K562 (cell line): Measurements from ENCODE around the gene IGF2R. TPM values are rescaled to one million over a fixed set of nuclear protein-coding genes. Genes with fewer than 3 reads are reported as not detected.

Experiments
- CXXC5 ChIP-seq: fragments of 250-450 bp; sonication (Bioruptor Pico); IDR thresholded peaks from 2 replicates; pipeline ENCODE4 v1.8.0; 2022; ENCODE audit warnings: inconsistent platforms, mild to moderate bottlenecking, moderate library complexity
- DDX20 ChIP-seq: fragments of 450-650 bp; IDR thresholded peaks from 2 replicates; pipeline ENCODE4 v1.6.1; 2016; ENCODE audit warnings: missing genetic modification characterization, low read depth, mild to moderate bottlenecking, missing compliant biosample characterization, moderate library complexity
- ELF2 ChIP-seq: fragments of 250-450 bp; sonication (Bioruptor Pico); IDR thresholded peaks from 2 replicates; pipeline ENCODE4 v1.5.0; 2021; ENCODE audit warnings: mild to moderate bottlenecking
- GTF2E2 ChIP-seq: fragments of 200-800 bp; sonication (Bioruptor generic); IDR thresholded peaks from 2 replicates; pipeline ENCODE4 v1.6.1; 2016; ENCODE audit warnings: missing genetic modification characterization, missing compliant biosample characterization
- HDAC3 ChIP-seq: fragments of 450-650 bp; IDR thresholded peaks from 2 replicates; pipeline ENCODE4 v1.6.1; 2018; ENCODE audit warnings: borderline replicate concordance, mild to moderate bottlenecking, moderate library complexity; ENCODE audit not compliant: partially characterized antibody
- KAT8 ChIP-seq: fragments of 450-650 bp; IDR thresholded peaks from 2 replicates; pipeline ENCODE4 v1.6.1; 2016; ENCODE audit warnings: low read depth, mild to moderate bottlenecking
- MNT ChIP-seq, 2 experiments: fragments of 450-650 bp; conservative IDR thresholded peaks; 2 replicates each; pipeline ENCODE4 v1.6.1; 2017; ENCODE audit warnings: mild to moderate bottlenecking in 2 of 2, moderate library complexity in 2 of 2
- MTF1 ChIP-seq: fragments of 250-450 bp; sonication (Bioruptor Pico); IDR thresholded peaks from 2 replicates; pipeline ENCODE4 v1.9.0; 2021; ENCODE audit warnings: moderate library complexity, mild to moderate bottlenecking, inconsistent platforms, borderline replicate concordance
- NCOR1 ChIP-seq: fragments of 450-650 bp; IDR thresholded peaks from 2 replicates; pipeline ENCODE4 v1.6.1; 2016; ENCODE audit warnings: mild to moderate bottlenecking, moderate library complexity
- NONO ChIP-seq, 2 experiments: fragments of 200-400 bp in 1 of 2; fragments of 450-650 bp in 1 of 2; formaldehyde crosslinking in 1 of 2; IDR thresholded peaks; 2 replicates each; pipeline ENCODE4 v1.6.1; 2017; ENCODE audit warnings: low read depth in 2 of 2, mild to moderate bottlenecking in 2 of 2, moderate library complexity in 2 of 2, low read length in 1 of 2
- PURB ChIP-seq: sonication (generic); formaldehyde crosslinking; IDR thresholded peaks from 2 replicates; pipeline ENCODE4 v1.9.0; 2021; ENCODE audit warnings: low read depth, mild to moderate bottlenecking, missing genetic modification reagents
- RFX7 ChIP-seq: fragments of 250-450 bp; sonication (Bioruptor Pico); IDR thresholded peaks from 2 replicates; pipeline ENCODE4 v1.5.1; 2021; ENCODE audit warnings: mild to moderate bottlenecking
- SMARCA4 ChIP-seq: fragments of 450-650 bp; IDR thresholded peaks from 2 replicates; pipeline ENCODE4 v1.6.1; 2016
- TAF1 ChIP-seq: IDR thresholded peaks from 2 replicates; pipeline ENCODE4 v1.6.1; 2011; ENCODE audit warnings: mild to moderate bottlenecking, low read length, moderate library complexity; ENCODE audit not compliant: insufficient read depth, control insufficient read depth, severe bottlenecking; ENCODE audit errors: extremely low read depth
- ZNF134 ChIP-seq: fragments of 250-450 bp; sonication (Bioruptor Pico); conservative IDR thresholded peaks from 2 replicates; pipeline ENCODE4 v1.4.0; 2020
- ZNF263 ChIP-seq: sonication (generic); formaldehyde crosslinking; IDR thresholded peaks from 2 replicates; pipeline ENCODE4 v1.8.0; 2022; ENCODE audit warnings: mild to moderate bottlenecking, missing genetic modification reagents, borderline replicate concordance
- ZNF592 ChIP-seq: fragments of 450-650 bp; IDR thresholded peaks from 2 replicates; pipeline ENCODE4 v1.6.1; 2017; ENCODE audit warnings: antibody characterized with exemption, mild to moderate bottlenecking
- polyA plus RNA-seq, 8 experiments: library from polyadenylated mRNA; depleted of rRNA in 4 of 8; stranded (reverse) in 5 of 8; unstranded in 3 of 8; fragments of >200 nt; fragmentation: Nextera tagmentation in 2 of 8; fragmentation: Illumina TruSeq in 1 of 8; extraction: Ambion mirVana in 2 of 8; extraction: Trizol in 1 of 8; gene quantifications; 2 replicates each; pipeline versions ENCODE4 v1.2.1 to v1.2.3, GENCODE V29; 2011 to 2014; ENCODE audit warnings: inconsistent platforms in 1 of 8, missing spikeins in 1 of 8
- total RNA-seq, 7 experiments: library from RNA; depleted of rRNA in 6 of 7; stranded (reverse); fragments of >200 nt in 6 of 7; fragmentation: Illumina TruSeq in 2 of 7; extraction: Trizol in 2 of 7; gene quantifications; 2 replicates each; pipeline versions ENCODE4 v1.2.1 to v1.2.3, GENCODE V29; 2011 to 2021; ENCODE audit warnings: low replicate concordance in 1 of 7
- TF ChIP-seq, protein P1 (sequence below), 2 experiments: IDR thresholded peaks; 2 replicates each; pipeline ENCODE4 v1.6.1; 2012; ENCODE audit warnings: improper control_type of control experiment in 2 of 2, low read depth in 2 of 2, low read length in 2 of 2, borderline replicate concordance in 1 of 2

IGF2R gene
- total and polyA plus RNA-seq, 9 of the 15 experiments (the other 6 are each of a cell fraction or from before 2014, with no cell fraction given) = 3.5 to 92.3 (median 34.5) TPM

DNA sequence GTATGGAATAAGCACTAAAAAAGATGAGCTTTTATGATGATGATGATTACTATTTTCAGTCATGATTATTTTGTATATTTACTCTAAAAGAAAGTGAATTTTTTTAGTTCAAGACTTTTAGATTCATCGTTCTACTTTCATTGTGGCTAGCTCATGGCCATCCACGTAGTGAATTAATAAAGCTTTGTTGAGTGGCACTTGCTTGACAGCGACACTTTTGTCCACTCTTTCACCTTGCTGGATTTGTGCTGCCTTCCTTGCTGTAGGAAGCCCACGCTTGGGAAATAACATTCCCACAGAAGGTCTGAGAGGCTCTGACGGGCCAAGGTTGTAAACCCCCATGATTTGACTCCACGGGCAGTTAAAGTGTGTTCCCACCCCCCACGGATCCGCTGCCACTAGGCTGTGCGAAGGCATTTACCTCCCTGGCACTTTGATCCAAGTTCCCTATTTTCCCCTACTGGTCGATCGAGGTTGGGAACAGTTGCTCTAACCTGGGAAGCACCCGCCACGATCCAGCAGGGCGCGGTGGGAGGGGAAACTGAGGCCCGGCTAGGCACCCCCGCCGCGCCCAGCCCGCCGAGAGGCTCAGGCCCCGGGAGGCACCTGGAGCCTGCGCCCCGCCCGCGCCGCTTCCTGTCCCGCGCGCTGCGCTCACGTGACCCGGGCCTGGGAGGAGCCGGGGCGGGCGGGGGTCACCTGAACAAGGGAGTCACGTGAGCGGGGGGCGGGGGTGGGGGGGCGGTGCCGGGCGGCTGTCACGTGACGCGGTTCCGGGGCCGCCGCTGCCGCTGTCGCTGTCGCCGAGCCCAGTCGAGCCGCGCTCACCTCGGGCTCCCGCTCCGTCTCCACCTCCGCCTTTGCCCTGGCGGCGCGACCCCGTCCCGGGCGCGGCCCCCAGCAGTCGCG, at the start of gene IGF2R (continued):
- 0 out of 2 replicates have a peak, but pooled peaks have one; percentile 25 for TF ChIP-seq DDX20 (tag)
- TF ChIP-seq NONO (IDR thresholded peaks at IDR 0.05; ENCODE audit: low read depth in 2 of 2, low read length in 1 of 2) = 0 out of 4 replicates have a peak, but pooled peaks of 1 of the 2 experiments have one; percentile 56
- 0 out of 2 replicates have a peak, but pooled peaks have one; percentile 14 for TF ChIP-seq ZNF263 (CRISPR knock-in tag)
- peak; percentile 29; the same call in 1 of the 2 replicates for TF ChIP-seq KAT8
- TF ChIP-seq MNT (conservative IDR thresholded peaks at IDR 0.05) = peak; percentile 45 to 68; a peak in 3 of 4 replicates
- peak; percentile 48; the same call in 1 of the 2 replicates for TF ChIP-seq SMARCA4
- peak; percentile 65; the same call in 1 of the 2 replicates for TF ChIP-seq GTF2E2 (tag)
- TF ChIP-seq ZNF592 = peak; percentile 91
- TF ChIP-seq ELF2 = peak; percentile 59; the same call in 1 of the 2 replicates
- peak; percentile 85 for TF ChIP-seq TAF1
- TF ChIP-seq NCOR1 = peak; percentile 37
- peak; percentile 84 for TF ChIP-seq CXXC5 (CRISPR knock-in tag)
- TF ChIP-seq RFX7 = no peak
- TF ChIP-seq MTF1 = 0 out of 2 replicates have a peak, but pooled peaks have one; percentile 28
- TF ChIP-seq, protein P1, sequence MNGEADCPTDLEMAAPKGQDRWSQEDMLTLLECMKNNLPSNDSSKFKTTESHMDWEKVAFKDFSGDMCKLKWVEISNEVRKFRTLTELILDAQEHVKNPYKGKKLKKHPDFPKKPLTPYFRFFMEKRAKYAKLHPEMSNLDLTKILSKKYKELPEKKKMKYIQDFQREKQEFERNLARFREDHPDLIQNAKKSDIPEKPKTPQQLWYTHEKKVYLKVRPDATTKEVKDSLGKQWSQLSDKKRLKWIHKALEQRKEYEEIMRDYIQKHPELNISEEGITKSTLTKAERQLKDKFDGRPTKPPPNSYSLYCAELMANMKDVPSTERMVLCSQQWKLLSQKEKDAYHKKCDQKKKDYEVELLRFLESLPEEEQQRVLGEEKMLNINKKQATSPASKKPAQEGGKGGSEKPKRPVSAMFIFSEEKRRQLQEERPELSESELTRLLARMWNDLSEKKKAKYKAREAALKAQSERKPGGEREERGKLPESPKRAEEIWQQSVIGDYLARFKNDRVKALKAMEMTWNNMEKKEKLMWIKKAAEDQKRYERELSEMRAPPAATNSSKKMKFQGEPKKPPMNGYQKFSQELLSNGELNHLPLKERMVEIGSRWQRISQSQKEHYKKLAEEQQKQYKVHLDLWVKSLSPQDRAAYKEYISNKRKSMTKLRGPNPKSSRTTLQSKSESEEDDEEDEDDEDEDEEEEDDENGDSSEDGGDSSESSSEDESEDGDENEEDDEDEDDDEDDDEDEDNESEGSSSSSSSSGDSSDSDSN (IDR thresholded peaks at IDR 0.05; ENCODE audit: borderline replicate concordance in 1 of 2, low read depth in 2 of 2, low read length in 2 of 2) = peak in 1 of 2 experiments; percentile 89; a peak in 2 of 4 replicates
- TF ChIP-seq HDAC3 = peak; percentile 5
- 0 out of 2 replicates have a peak, but pooled peaks have one; percentile 29 for TF ChIP-seq ZNF134 (CRISPR knock-in tag)
- no peak for TF ChIP-seq PURB (CRISPR knock-in tag)
